GM19455 (cell line): ENCODE measurements around the gene SGCD.

Source experiments
- ATAC-seq: cut with Tn5 transposase; IDR thresholded peaks from one replicate; pipeline ENCODE4 v1.9.1; 2021; ENCODE audit not compliant: unreplicated experiment

The SGCD gene

GRCh38 chr5:156682971-156683370, 356.0 kb downstream of the SGCD start:
- ATAC-seq: no peak

- ATAC-seq: no peak
Observed at GRCh38 chr5:156683509-156683908, 356.5 kb downstream of the SGCD start.

- no peak for ATAC-seq
Observed at GRCh38 chr5:156684216-156684615, 357.3 kb downstream of the SGCD start.

- ATAC-seq: no peak
Observed at GRCh38 chr5:156685481-156685880, 358.5 kb downstream of the SGCD start.

- no peak for ATAC-seq
Observed at GRCh38 chr5:156686380-156686779, 359.4 kb downstream of the SGCD start.

GRCh38 chr5:156686796-156687195, 359.8 kb downstream of the SGCD start:
- no peak for ATAC-seq

GRCh38 chr5:156687514-156687913, 360.6 kb downstream of the SGCD start:
- no peak for ATAC-seq

GRCh38 chr5:156691572-156691971, 364.6 kb downstream of the SGCD start:
- no peak for ATAC-seq

- ATAC-seq: no peak
Observed at GRCh38 chr5:156693113-156693512, 366.1 kb downstream of the SGCD start.

- no peak for ATAC-seq
Observed at GRCh38 chr5:156694598-156694997, 367.6 kb downstream of the SGCD start.

- ATAC-seq: no peak
Observed at GRCh38 chr5:156695774-156696173, 368.8 kb downstream of the SGCD start.

- ATAC-seq: no peak
Observed at GRCh38 chr5:156698323-156698722, 371.4 kb downstream of the SGCD start.

GRCh38 chr5:156699147-156699546, 372.2 kb downstream of the SGCD start:
- no peak for ATAC-seq

- ATAC-seq: no peak
Observed at GRCh38 chr5:156704139-156704538, 377.2 kb downstream of the SGCD start.

GRCh38 chr5:156706631-156707030, 379.7 kb downstream of the SGCD start:
- no peak for ATAC-seq

GRCh38 chr5:156707750-156708149, 380.8 kb downstream of the SGCD start:
- ATAC-seq: no peak

- no peak for ATAC-seq
Observed at GRCh38 chr5:156715287-156715686, 388.3 kb downstream of the SGCD start.

- no peak for ATAC-seq
Observed at GRCh38 chr5:156716591-156717380, 389.8 kb downstream of the SGCD start.

- ATAC-seq: no peak
Observed at GRCh38 chr5:156718985-156719384, 392.0 kb downstream of the SGCD start.

- ATAC-seq: no peak
Observed at GRCh38 chr5:156722358-156722757, 395.4 kb downstream of the SGCD start.

- ATAC-seq: no peak
Observed at GRCh38 chr5:156735477-156735876, 408.5 kb downstream of the SGCD start.

GRCh38 chr5:156741516-156741915, 414.6 kb downstream of the SGCD start:
- ATAC-seq: no peak

GRCh38 chr5:156753846-156754245, 426.9 kb downstream of the SGCD start:
- ATAC-seq: no peak
